IPS-NIHi7 (cell line): ENCODE data around the gene TPCN2.
A peak's percentile ranks its signal among the peaks of the same experiment; 100 is the strongest.

Experiments
- DNase-seq: peaks from one replicate; pipeline ENCODE4 v3.0.0; 2012; ENCODE audit warnings: mixed read lengths; ENCODE audit errors: extremely low spot score

The TPCN2 gene

GRCh38 chr11:69165775-69166174, 117.0 kb downstream of the TPCN2 start:
- DNase-seq: no peak

GRCh38 chr11:69166218-69167115, 117.7 kb downstream of the TPCN2 start:
- DNase-seq: peak; percentile 79

- DNase-seq: no peak
Measured at GRCh38 chr11:69167130-69167915, 118.6 kb downstream of the TPCN2 start.

GRCh38 chr11:69167916-69168691, 119.4 kb downstream of the TPCN2 start:
- no peak for DNase-seq

- no peak for DNase-seq
Measured at GRCh38 chr11:69169479-69169878, 120.7 kb downstream of the TPCN2 start.

- no peak for DNase-seq
Measured at GRCh38 chr11:69170704-69171103, 122.0 kb downstream of the TPCN2 start.

GRCh38 chr11:69171476-69172240, 122.9 kb downstream of the TPCN2 start:
- no peak for DNase-seq

GRCh38 chr11:69172674-69173073, 123.9 kb downstream of the TPCN2 start:
- no peak for DNase-seq

GRCh38 chr11:69173331-69173730, 124.6 kb downstream of the TPCN2 start:
- no peak for DNase-seq

GRCh38 chr11:69173925-69174581, 125.3 kb downstream of the TPCN2 start:
- DNase-seq: no peak

- DNase-seq: no peak
Measured at GRCh38 chr11:69174841-69175240, 126.1 kb downstream of the TPCN2 start.

GRCh38 chr11:69178819-69179482, 130.2 kb downstream of the TPCN2 start:
- no peak for DNase-seq

- DNase-seq: no peak
Measured at GRCh38 chr11:69180226-69180625, 131.5 kb downstream of the TPCN2 start.

- no peak for DNase-seq
Measured at GRCh38 chr11:69180726-69181125, 132.0 kb downstream of the TPCN2 start.

GRCh38 chr11:69183613-69184012, 134.9 kb downstream of the TPCN2 start:
- DNase-seq: no peak
